ENCODE results near the gene GCK. TPM values are rescaled to one million over a fixed set of nuclear protein-coding genes. Genes with fewer than 3 reads are reported as not detected.

Gene GCK
- total RNA-seq, 1 experiment from 2014 or later: not detected

- intact Hi-C loops (cut with micrococcal nuclease; ENCODE audit: unreplicated experiment): no loop called here
- POLR2A ChIA-PET: no interaction called here
Observed at GRCh38 chr7:44230286-44230685, 41.0 kb upstream of the GCK start.

GRCh38 chr7:44229546-44230105 lies 40.4 kb upstream of the GCK start:
- CTCF ChIA-PET: no interaction called here
- Mint-ChIP-seq H3K4me3 (ENCODE audit: unreplicated experiment) (no peak overlapping the region), H3K27ac (ENCODE audit: unreplicated experiment) (no peak overlapping the region), H3K9me3 (ENCODE audit: unreplicated experiment) (no peaks in the 10 kb centered on the region), H3K4me1 (ENCODE audit: low read depth, unreplicated experiment) (no peaks in the 10 kb centered on the region), H3K36me3 (ENCODE audit: insufficient read depth, unreplicated experiment) (no peaks in the 10 kb centered on the region), H3K27me3 (ENCODE audit: insufficient read depth, unreplicated experiment) (peaks cover 15% of the 10 kb centered on the region)
- intact Hi-C loops (cut with micrococcal nuclease; ENCODE audit: unreplicated experiment): no loop called here
- Histone ChIP-seq H3K27me3 (replicated peaks; ENCODE audit: control insufficient read depth, insufficient read depth, low read length) (no peaks in the 10 kb centered on the region), H3K4me3 (ENCODE audit: low read depth, low read length) (no peak overlapping the region), H3K36me3 (ENCODE audit: control insufficient read depth, insufficient read depth, low read length) (no peaks in the 10 kb centered on the region), H3K4me1 (no peaks in the 10 kb centered on the region), H3K9me3 (no peaks in the 10 kb centered on the region)
- TF ChIP-seq, protein P1, sequence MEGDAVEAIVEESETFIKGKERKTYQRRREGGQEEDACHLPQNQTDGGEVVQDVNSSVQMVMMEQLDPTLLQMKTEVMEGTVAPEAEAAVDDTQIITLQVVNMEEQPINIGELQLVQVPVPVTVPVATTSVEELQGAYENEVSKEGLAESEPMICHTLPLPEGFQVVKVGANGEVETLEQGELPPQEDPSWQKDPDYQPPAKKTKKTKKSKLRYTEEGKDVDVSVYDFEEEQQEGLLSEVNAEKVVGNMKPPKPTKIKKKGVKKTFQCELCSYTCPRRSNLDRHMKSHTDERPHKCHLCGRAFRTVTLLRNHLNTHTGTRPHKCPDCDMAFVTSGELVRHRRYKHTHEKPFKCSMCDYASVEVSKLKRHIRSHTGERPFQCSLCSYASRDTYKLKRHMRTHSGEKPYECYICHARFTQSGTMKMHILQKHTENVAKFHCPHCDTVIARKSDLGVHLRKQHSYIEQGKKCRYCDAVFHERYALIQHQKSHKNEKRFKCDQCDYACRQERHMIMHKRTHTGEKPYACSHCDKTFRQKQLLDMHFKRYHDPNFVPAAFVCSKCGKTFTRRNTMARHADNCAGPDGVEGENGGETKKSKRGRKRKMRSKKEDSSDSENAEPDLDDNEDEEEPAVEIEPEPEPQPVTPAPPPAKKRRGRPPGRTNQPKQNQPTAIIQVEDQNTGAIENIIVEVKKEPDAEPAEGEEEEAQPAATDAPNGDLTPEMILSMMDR (IDR thresholded peaks at IDR 0.05; ENCODE audit: insufficient read depth in 1 of 2, low read depth in 1 of 2, low read length in 1 of 2, severe bottlenecking in 1 of 2, unreplicated experiment in 1 of 2): no peak
- no TSS peak for BruUV-seq (replicated peaks)
- POLR2A ChIA-PET: no interaction called here
- no peak for DNase-seq

More at GRCh38 chr7:44230286-44230685, 41.0 kb upstream of the GCK start:
- Histone ChIP-seq H3K36me3 (ENCODE audit: control insufficient read depth, insufficient read depth, low read length) (no peaks in the 10 kb centered on the region), H3K27me3 (replicated peaks; ENCODE audit: control insufficient read depth, insufficient read depth, low read length) (no peaks in the 10 kb centered on the region), H3K9me3 (no peaks in the 10 kb centered on the region), H3K4me3 (ENCODE audit: low read depth, low read length) (no peak overlapping the region), H3K4me1 (no peaks in the 10 kb centered on the region)
- H3K4me1 Mint-ChIP-seq (ENCODE audit: low read depth, unreplicated experiment): no peaks in the 10 kb centered on the region
- DNase-seq: no peak
- H3K9me3 Mint-ChIP-seq (ENCODE audit: unreplicated experiment): no peaks in the 10 kb centered on the region
- CTCF ChIA-PET: interaction anchor here (1.0 kb wide), 1 partner anchor 99 kb away, joined by 3 read pairs; no protein-coding TSS in a partner anchor
- no TSS peak for BruUV-seq (replicated peaks)
- no peak overlapping the region for H3K4me3 Mint-ChIP-seq (ENCODE audit: unreplicated experiment)
- no peak overlapping the region for H3K27ac Mint-ChIP-seq (ENCODE audit: unreplicated experiment)
- TF ChIP-seq, protein P1 (IDR thresholded peaks at IDR 0.05; ENCODE audit: insufficient read depth in 1 of 2, low read depth in 1 of 2, low read length in 1 of 2, severe bottlenecking in 1 of 2, unreplicated experiment in 1 of 2): no peak
- no peaks in the 10 kb centered on the region for H3K36me3 Mint-ChIP-seq (ENCODE audit: insufficient read depth, unreplicated experiment)
- peaks cover 15% of the 10 kb centered on the region for H3K27me3 Mint-ChIP-seq (ENCODE audit: insufficient read depth, unreplicated experiment)

- H3K36me3 Mint-ChIP-seq (ENCODE audit: insufficient read depth, unreplicated experiment): no peaks in the 10 kb centered on the region
- H3K27ac Mint-ChIP-seq (ENCODE audit: unreplicated experiment): no peak overlapping the region
- H3K9me3 Mint-ChIP-seq (ENCODE audit: unreplicated experiment): no peaks in the 10 kb centered on the region
- Histone ChIP-seq H3K4me3 (ENCODE audit: low read depth, low read length) (no peak overlapping the region), H3K36me3 (ENCODE audit: control insufficient read depth, insufficient read depth, low read length) (no peaks in the 10 kb centered on the region), H3K4me1 (no peaks in the 10 kb centered on the region), H3K27me3 (replicated peaks; ENCODE audit: control insufficient read depth, insufficient read depth, low read length) (no peaks in the 10 kb centered on the region), H3K9me3 (no peaks in the 10 kb centered on the region)
- DNase-seq: no peak
- TF ChIP-seq, protein P1 (IDR thresholded peaks at IDR 0.05; ENCODE audit: insufficient read depth in 1 of 2, low read depth in 1 of 2, low read length in 1 of 2, severe bottlenecking in 1 of 2, unreplicated experiment in 1 of 2): no peak
- BruUV-seq (replicated peaks): no TSS peak
- POLR2A ChIA-PET: no interaction called here
- intact Hi-C loops (cut with micrococcal nuclease; ENCODE audit: unreplicated experiment): no loop called here
- CTCF ChIA-PET: no interaction called here
- H3K4me3 Mint-ChIP-seq (ENCODE audit: unreplicated experiment): no peak overlapping the region
- no peaks in the 10 kb centered on the region for H3K4me1 Mint-ChIP-seq (ENCODE audit: low read depth, unreplicated experiment)
- H3K27me3 Mint-ChIP-seq (ENCODE audit: insufficient read depth, unreplicated experiment): peaks cover 19% of the 10 kb centered on the region
Observed at GRCh38 chr7:44228571-44229350, 39.5 kb upstream of the GCK start.
